HG03469 (cell line): ENCODE data around the gene KIR2DL3.

Source experiments
- ATAC-seq: cut with Tn5 transposase; IDR thresholded peaks from one replicate; pipeline ENCODE4 v1.9.1; 2021; ENCODE audit warnings: mild to moderate bottlenecking, moderate library complexity, moderate number of reproducible peaks; ENCODE audit not compliant: unreplicated experiment

The KIR2DL3 gene

DNA sequence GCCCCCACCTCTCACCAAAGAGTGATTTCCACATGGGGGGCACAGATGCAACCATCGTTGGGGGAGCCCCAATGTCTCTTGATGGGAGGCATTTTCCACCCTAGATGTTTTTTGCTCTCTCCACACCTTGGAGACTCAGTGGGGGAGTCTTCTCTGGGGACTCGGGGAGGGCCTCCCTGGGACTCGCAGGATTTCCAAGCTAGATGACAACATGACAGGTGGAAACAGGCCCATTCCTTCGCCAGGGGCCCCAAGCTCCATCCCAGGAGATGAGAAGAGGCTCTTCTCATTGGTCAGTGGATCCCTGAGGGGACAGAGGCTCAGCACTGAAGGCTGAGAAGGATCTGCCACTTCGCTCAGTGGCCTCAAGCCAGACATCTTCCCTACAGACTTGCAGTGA lies 52.4 kb downstream of the KIR2DL3 start:
- no peak for ATAC-seq

DNA sequence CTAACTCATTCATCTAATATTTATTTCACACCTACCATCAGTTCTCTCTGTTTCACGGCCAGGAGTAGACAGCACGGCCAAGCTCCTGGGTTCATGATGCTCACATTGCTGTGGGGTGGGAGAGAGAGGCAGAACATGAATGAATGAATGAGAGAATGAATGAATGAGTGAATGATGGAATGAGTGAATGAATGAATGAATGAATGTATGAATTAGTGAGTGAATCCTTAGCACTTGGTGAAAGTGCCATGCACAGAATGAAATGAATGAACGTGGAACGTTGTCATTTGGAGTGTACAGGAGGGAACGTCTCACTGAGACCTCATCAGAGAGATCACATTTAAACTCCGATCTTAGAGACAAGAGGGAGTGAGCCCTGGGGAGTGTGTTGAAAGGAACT lies 53.2 kb downstream of the KIR2DL3 start:
- ATAC-seq = no peak

DNA sequence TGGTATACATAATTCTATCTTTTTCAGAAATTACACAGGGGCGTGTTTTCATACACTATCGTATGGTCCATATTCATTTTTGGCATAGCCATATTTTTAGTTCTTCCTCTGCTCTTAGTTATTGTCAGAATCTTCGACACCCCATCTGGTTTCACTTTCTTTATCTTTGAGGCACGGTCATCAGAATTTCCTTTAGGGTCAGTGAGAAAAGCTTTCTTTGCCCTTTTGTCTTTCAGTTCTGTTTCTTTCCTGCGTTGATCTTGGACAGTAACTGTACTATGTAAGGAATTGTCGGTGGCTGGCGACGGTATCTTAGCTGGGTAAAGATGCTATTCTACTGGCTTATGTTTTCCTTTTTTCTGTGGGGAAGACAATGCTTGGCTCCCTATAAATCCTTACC lies 54.5 kb downstream of the KIR2DL3 start:
- ATAC-seq = no peak

GRCh38 chr19:54795758-54796157 lies 57.4 kb downstream of the KIR2DL3 start:
- no peak for ATAC-seq
